ENCODE data around the gene ACSM5. TPM values are rescaled to one million over a fixed set of nuclear protein-coding genes. Genes with fewer than 3 reads are reported as not detected.

Gene ACSM5
- total and polyA plus RNA-seq, 2 of the 4 experiments (the other 2 are of a cell fraction), result not detected

DNA sequence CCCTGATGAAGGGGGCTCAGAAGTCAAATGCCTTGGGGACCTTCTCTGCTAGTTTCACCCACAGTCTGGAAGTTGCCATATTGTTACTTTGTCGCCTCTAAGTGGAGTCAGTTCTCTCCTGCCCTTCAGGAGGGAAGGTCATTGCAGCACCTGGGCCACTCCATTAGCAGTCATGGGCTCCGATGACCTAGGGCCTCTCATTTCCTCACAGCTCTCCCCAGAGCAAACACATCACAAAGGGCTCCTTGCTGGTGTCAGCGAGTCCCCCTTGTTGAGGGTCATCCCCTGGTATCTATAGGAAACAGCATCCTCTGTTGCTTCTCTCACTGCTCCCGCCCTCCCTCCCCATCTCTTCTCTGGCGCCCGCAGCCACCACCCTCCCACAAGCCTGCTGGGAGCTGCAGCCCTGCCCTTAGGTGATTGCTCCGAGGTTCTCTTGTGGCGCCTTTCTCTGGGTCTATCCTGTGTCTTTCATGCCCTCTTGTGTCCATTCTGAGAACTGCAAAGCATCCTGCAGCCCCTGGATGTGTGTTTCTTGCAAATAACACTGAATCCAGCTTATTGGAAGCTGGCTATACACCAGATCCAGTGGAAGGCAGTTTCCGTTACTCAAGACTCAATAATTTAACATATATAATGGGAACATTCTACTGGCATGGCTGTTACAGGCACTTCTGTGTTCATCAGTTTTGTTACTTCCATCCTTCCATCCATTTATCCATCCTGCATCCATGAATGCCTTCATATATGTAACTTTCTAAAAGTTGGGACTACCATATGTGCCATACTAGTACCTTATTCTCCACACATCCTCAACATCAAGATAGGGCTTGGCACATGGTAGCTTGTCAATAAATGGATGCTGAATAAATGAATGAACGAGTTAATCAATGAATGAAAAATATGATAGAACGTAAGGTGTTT is 26.0 kb upstream of the ACSM5 start:
- CTCF ChIA-PET, result interaction anchor here (0.6 to 6.1 kb wide), 9 partner anchors 11 to 824 kb away, joined by 3 to 76 read pairs (median 4); no protein-coding TSS in a partner anchor
- no peaks in the 10 kb centered on the region for H4K20me1 ChIP-seq (ENCODE audit: insufficient read depth, low read length)
- no peak overlapping the region for H3K4ac ChIP-seq (ENCODE audit: low read depth, low read length)
- peak; percentile 54 for DNase-seq
- no peak overlapping the region for H3K23ac ChIP-seq (ENCODE audit: low read depth, low read length)
- H3K27me3 ChIP-seq (ENCODE audit: control insufficient read depth, insufficient read depth, low read length), result no peaks in the 10 kb centered on the region
- no peak overlapping the region for H2BK20ac ChIP-seq (ENCODE audit: low read depth, low read length)
- BruUV-seq (replicated peaks), result no TSS peak
- no peak overlapping the region for H2AK9ac ChIP-seq (replicated peaks; ENCODE audit: low read depth, low read length, poor library complexity)
- H4K5ac ChIP-seq (ENCODE audit: low read depth, low read length), result no peak overlapping the region
- no peak overlapping the region for H3K9ac ChIP-seq (ENCODE audit: low read depth, low read length)
- no peak overlapping the region for H2AFZ ChIP-seq (replicated peaks; ENCODE audit: low read length, poor library complexity)
- no peaks in the 10 kb centered on the region for H3K79me1 ChIP-seq (ENCODE audit: low read depth in 1 of 2, low read length in 2 of 2)
- intact Hi-C loops (cut with micrococcal nuclease) (loop anchor here (2.0 to 10.0 kb wide), 2 partner anchors 485 to 799 kb away; no protein-coding TSS in a partner anchor), in situ Hi-C loops (cut with MboI; ENCODE audit: low sequenced_read_pairs) (loop anchor here (5.0 to 25.0 kb wide), 2 partner anchors 476 to 771 kb away; no protein-coding TSS in a partner anchor), dilution Hi-C loops (cut with HindIII; ENCODE audit: low sequenced_read_pairs, unreplicated experiment) (no loop called here)
- TF ChIP-seq SMC3 (IDR thresholded peaks at IDR 0.05; ENCODE audit: low read depth, low read length), result peak; percentile 46
- no peak for TF ChIP-seq CEBPB (IDR thresholded peaks at IDR 0.05; ENCODE audit: low read depth, low read length)
- TF ChIP-seq, protein P1, sequence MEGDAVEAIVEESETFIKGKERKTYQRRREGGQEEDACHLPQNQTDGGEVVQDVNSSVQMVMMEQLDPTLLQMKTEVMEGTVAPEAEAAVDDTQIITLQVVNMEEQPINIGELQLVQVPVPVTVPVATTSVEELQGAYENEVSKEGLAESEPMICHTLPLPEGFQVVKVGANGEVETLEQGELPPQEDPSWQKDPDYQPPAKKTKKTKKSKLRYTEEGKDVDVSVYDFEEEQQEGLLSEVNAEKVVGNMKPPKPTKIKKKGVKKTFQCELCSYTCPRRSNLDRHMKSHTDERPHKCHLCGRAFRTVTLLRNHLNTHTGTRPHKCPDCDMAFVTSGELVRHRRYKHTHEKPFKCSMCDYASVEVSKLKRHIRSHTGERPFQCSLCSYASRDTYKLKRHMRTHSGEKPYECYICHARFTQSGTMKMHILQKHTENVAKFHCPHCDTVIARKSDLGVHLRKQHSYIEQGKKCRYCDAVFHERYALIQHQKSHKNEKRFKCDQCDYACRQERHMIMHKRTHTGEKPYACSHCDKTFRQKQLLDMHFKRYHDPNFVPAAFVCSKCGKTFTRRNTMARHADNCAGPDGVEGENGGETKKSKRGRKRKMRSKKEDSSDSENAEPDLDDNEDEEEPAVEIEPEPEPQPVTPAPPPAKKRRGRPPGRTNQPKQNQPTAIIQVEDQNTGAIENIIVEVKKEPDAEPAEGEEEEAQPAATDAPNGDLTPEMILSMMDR (conservative IDR thresholded peaks at IDR 0.05; ENCODE audit: low read depth, low read length), result peak; percentile 67
- peak; percentile 60 for TF ChIP-seq RAD21 (IDR thresholded peaks at IDR 0.05; ENCODE audit: low read length)
- no peaks in the 10 kb centered on the region for H3K36me3 ChIP-seq (ENCODE audit: control insufficient read depth, insufficient read depth, low read length)
- no peak overlapping the region for H3K4me2 ChIP-seq (ENCODE audit: low read depth, low read length)
- no peak overlapping the region for H3K27ac ChIP-seq (ENCODE audit: insufficient read depth, low read length)
- H3K14ac ChIP-seq (replicated peaks; ENCODE audit: low read depth, low read length), result no peak overlapping the region
- no peak overlapping the region for H3K56ac ChIP-seq (ENCODE audit: extremely low read depth, insufficient read depth, low read length)
- POLR2A ChIA-PET (ENCODE audit: unreplicated experiment), result no interaction called here
- no peak overlapping the region for H3K4me3 ChIP-seq (ENCODE audit: insufficient read depth, low read depth, low read length)
- no peaks in the 10 kb centered on the region for H3K9me1 ChIP-seq (ENCODE audit: insufficient read depth, low read length)
- H4K91ac ChIP-seq (ENCODE audit: insufficient read depth, low read depth, low read length), result no peak overlapping the region
- H3K18ac ChIP-seq (ENCODE audit: low read depth, low read length), result no peak overlapping the region
- no peak overlapping the region for H2BK5ac ChIP-seq (ENCODE audit: low read depth, low read length, poor library complexity, severe bottlenecking)
- no peak overlapping the region for H2BK120ac ChIP-seq (ENCODE audit: low read depth, low read length)
- peak; percentile 96 for ATAC-seq (ENCODE audit: low read depth)
- no peak overlapping the region for H2BK15ac ChIP-seq (ENCODE audit: low read depth, low read length)
- no peak overlapping the region for H4K8ac ChIP-seq (ENCODE audit: low read depth in 2 of 2, low read length in 2 of 2)
- H2AK5ac ChIP-seq (ENCODE audit: low read depth, low read length), result no peak overlapping the region
- no peaks in the 10 kb centered on the region for H3K4me1 ChIP-seq (ENCODE audit: control insufficient read depth, insufficient read depth, low read length)
- 0% methylated on average over 4 of the region's 11 CpGs; no CpG with 5 or more reads in 1 of the 2 experiments for WGBS, 2 experiments (ENCODE audit: extremely low coverage in 2 of 2, insufficient read length in 1 of 2)
- H3K9me3 ChIP-seq (ENCODE audit: control insufficient read depth, insufficient read depth, low read length), result no peaks in the 10 kb centered on the region
